Neural crest cell (in vitro differentiated cells): Measurements from ENCODE around the gene CCDC149. TPM values are rescaled to one million over a fixed set of nuclear protein-coding genes. Genes with fewer than 3 reads are reported as not detected.

Experiments used
- DNase-seq: peaks from one replicate; pipeline ENCODE4 v3.0.0; 2021; ENCODE audit warnings: low read depth, mixed read lengths, low spot score
- H3K27ac Mint-ChIP-seq: one replicate; pipeline ENCODE4 v1.8.0; 2021; ENCODE audit warnings: mild to moderate bottlenecking, mixed read lengths; ENCODE audit not compliant: unreplicated experiment
- H3K27me3 Mint-ChIP-seq: 2 replicates; pipeline ENCODE4 v1.8.0; 2021; ENCODE audit warnings: low read depth, mild to moderate bottlenecking, mixed read lengths
- H3K36me3 Mint-ChIP-seq: 2 replicates; pipeline ENCODE4 v1.8.0; 2021; ENCODE audit warnings: low read depth, mild to moderate bottlenecking, mixed read lengths
- H3K4me1 Mint-ChIP-seq: 2 replicates; pipeline ENCODE4 v1.8.0; 2021; ENCODE audit warnings: mixed read lengths
- H3K4me3 Mint-ChIP-seq: one replicate; pipeline ENCODE4 v1.8.0; 2021; ENCODE audit warnings: mild to moderate bottlenecking, mixed read lengths
- H3K9me3 Mint-ChIP-seq: 2 replicates; pipeline ENCODE4 v1.8.0; 2021; ENCODE audit warnings: mixed read lengths
- CTCF ChIP-seq: fragments of 200-600 bp; sonication (generic); conservative IDR thresholded peaks from 2 replicates; pipeline ENCODE4 v1.5.0; 2021; ENCODE audit warnings: antibody characterized with exemption, mild to moderate bottlenecking
- total RNA-seq: library from RNA; stranded (reverse); gene quantifications from 2 replicates; pipeline ENCODE4 v1.2.1, GENCODE V29; 2021

CCDC149 gene
- total RNA-seq, 1 donor from 2014 or later: 11.9 TPM

- Mint-ChIP-seq H3K27me3 (peaks cover 49% of the 10 kb centered on the region), H3K4me3 (peak overlapping the region; percentile 56), H3K27ac (peak overlapping the region; percentile 90), H3K36me3 (no peaks in the 10 kb centered on the region), H3K9me3 (no peaks in the 10 kb centered on the region), H3K4me1 (peaks cover 33% of the 10 kb centered on the region)
- TF ChIP-seq CTCF: no peak
- DNase-seq: no peak
Observed at GRCh38 chr4:24795666-24796381, 117.0 kb downstream of the CCDC149 start.

GRCh38 chr4:24794916-24795665 lies 117.8 kb downstream of the CCDC149 start, which contains the start of gene SOD3:
Gene SOD3, plus strand, starts transcription at chr4:24795573. Its CDS starts 3,949 bp downstream, at chr4:24799522.
- peak within 1 kb of the TSS; percentile 56 for H3K4me3 Mint-ChIP-seq
- DNase-seq: peak; percentile 39
- H3K27me3 Mint-ChIP-seq: peaks cover 42% of the 10 kb centered on the region
- H3K36me3 Mint-ChIP-seq: no peaks in the 10 kb centered on the region
- TF ChIP-seq CTCF: no peak
- no peaks in the 10 kb centered on the region for H3K9me3 Mint-ChIP-seq
- peak within 1 kb of the TSS; percentile 90 for H3K27ac Mint-ChIP-seq
- H3K4me1 Mint-ChIP-seq: peaks cover 27% of the 10 kb centered on the region

GRCh38 chr4:24794480-24794879 lies 118.4 kb downstream of the CCDC149 start:
- Mint-ChIP-seq H3K9me3 (no peaks in the 10 kb centered on the region), H3K27me3 (peaks cover 41% of the 10 kb centered on the region), H3K4me3 (no peak overlapping the region), H3K4me1 (peaks cover 27% of the 10 kb centered on the region), H3K36me3 (no peaks in the 10 kb centered on the region), H3K27ac (no peak overlapping the region)
- DNase-seq: no peak
- no peak for TF ChIP-seq CTCF

- Mint-ChIP-seq H3K9me3 (peaks cover 3% of the 10 kb centered on the region), H3K27ac (no peak overlapping the region), H3K4me3 (peak overlapping the region; percentile 21), H3K36me3 (no peaks in the 10 kb centered on the region), H3K4me1 (peaks cover 27% of the 10 kb centered on the region), H3K27me3 (peaks cover 37% of the 10 kb centered on the region)
- no peak for DNase-seq
- TF ChIP-seq CTCF: no peak
Observed at GRCh38 chr4:24794051-24794450, 118.8 kb downstream of the CCDC149 start.

- peak; percentile 53 for TF ChIP-seq CTCF
- Mint-ChIP-seq H3K4me3 (peak overlapping the region; percentile 21), H3K4me1 (peaks cover 27% of the 10 kb centered on the region), H3K27me3 (peaks cover 30% of the 10 kb centered on the region), H3K9me3 (peaks cover 3% of the 10 kb centered on the region), H3K27ac (no peak overlapping the region), H3K36me3 (no peaks in the 10 kb centered on the region)
- no peak for DNase-seq
Observed at GRCh38 chr4:24793219-24794005, 119.4 kb downstream of the CCDC149 start.
